ENCODE data around the gene GALM.

Gene GALM

DNA sequence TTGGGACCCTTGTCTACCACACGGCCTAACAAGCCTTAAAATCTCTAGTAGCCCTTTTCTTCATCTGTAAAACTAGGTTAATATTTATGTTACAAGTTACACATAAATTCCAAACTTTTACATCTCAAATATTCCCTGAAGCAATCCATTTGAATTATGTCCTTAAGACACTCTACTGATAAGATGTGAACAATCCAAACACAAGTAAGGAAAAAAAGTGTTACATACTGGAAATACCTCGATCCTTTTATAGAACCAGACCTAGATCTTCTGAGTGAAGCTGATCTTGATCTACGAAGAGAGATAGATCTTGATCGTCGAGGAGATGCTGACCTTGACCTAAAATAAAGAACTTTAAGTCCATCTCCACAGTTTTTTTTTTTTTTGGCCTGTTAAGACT, 81.9 kb downstream of the GALM start:
- Histone ChIP-seq H3K4me3 (ENCODE audit: low read depth, low read length) (no peak overlapping the region), H3K36me3 (ENCODE audit: control insufficient read depth in 2 of 2, insufficient read depth in 1 of 2, low read length in 2 of 2) (peaks cover 46 to 76% of the 10 kb centered on the region in 2 experiments), H3K4me1 (ENCODE audit: control insufficient read depth, insufficient read depth, low read length) (peaks cover 5% of the 10 kb centered on the region; the same call in 1 of the 2 replicates), H3K9me3 (ENCODE audit: control insufficient read depth, insufficient read depth, low read depth, low read length) (no peaks in the 10 kb centered on the region), H3K27ac (ENCODE audit: extremely low read depth, low read depth, low read length) (no peak overlapping the region)
- TF ChIP-seq, protein P1, sequence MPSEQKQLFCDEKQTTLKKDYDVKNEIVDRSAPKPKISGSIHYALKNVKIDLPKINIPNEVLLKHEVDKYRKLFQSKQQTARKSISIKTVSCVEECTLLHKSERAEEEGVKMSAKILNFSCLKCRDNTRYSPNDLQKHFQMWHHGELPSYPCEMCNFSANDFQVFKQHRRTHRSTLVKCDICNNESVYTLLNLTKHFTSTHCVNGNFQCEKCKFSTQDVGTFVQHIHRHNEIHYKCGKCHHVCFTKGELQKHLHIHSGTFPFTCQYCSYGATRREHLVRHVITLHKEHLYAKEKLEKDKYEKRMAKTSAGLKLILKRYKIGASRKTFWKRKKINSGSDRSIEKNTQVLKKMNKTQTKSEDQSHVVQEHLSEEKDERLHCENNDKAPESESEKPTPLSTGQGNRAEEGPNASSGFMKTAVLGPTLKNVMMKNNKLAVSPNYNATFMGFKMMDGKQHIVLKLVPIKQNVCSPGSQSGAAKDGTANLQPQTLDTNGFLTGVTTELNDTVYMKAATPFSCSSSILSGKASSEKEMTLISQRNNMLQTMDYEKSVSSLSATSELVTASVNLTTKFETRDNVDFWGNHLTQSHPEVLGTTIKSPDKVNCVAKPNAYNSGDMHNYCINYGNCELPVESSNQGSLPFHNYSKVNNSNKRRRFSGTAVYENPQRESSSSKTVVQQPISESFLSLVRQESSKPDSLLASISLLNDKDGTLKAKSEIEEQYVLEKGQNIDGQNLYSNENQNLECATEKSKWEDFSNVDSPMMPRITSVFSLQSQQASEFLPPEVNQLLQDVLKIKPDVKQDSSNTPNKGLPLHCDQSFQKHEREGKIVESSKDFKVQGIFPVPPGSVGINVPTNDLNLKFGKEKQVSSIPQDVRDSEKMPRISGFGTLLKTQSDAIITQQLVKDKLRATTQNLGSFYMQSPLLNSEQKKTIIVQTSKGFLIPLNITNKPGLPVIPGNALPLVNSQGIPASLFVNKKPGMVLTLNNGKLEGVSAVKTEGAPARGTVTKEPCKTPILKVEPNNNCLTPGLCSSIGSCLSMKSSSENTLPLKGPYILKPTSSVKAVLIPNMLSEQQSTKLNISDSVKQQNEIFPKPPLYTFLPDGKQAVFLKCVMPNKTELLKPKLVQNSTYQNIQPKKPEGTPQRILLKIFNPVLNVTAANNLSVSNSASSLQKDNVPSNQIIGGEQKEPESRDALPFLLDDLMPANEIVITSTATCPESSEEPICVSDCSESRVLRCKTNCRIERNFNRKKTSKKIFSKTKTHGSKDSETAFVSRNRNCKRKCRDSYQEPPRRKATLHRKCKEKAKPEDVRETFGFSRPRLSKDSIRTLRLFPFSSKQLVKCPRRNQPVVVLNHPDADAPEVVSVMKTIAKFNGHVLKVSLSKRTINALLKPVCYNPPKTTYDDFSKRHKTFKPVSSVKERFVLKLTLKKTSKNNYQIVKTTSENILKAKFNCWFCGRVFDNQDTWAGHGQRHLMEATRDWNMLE (tag by site-specific recombination; conservative IDR thresholded peaks at IDR 0.05; ENCODE audit: low read depth) = no peak
- TF ChIP-seq ZBTB21 (tag by site-specific recombination; IDR thresholded peaks at IDR 0.05) (no peak), ZNF404 (tag by site-specific recombination; IDR thresholded peaks at IDR 0.05) (no peak), IKZF3 (tag by site-specific recombination; IDR thresholded peaks at IDR 0.05) (no peak), ZNF555 (tag by site-specific recombination; conservative IDR thresholded peaks at IDR 0.05) (no peak), RBAK (tag by site-specific recombination; IDR thresholded peaks at IDR 0.05) (no peak), ZNF670 (tag by site-specific recombination; IDR thresholded peaks at IDR 0.05; ENCODE audit: low read depth) (no peak), ZNF132 (tag by site-specific recombination; IDR thresholded peaks at IDR 0.05; ENCODE audit: borderline replicate concordance) (no peak), ZNF776 (tag by site-specific recombination; IDR thresholded peaks at IDR 0.05; ENCODE audit: borderline replicate concordance) (no peak), KLF16 (tag by site-specific recombination; IDR thresholded peaks at IDR 0.05) (no peak), FEZF1 (tag by site-specific recombination; IDR thresholded peaks at IDR 0.05) (no peak), ZNF473 (tag by site-specific recombination; IDR thresholded peaks at IDR 0.05) (no peak), ZBTB7A (tag by site-specific recombination; IDR thresholded peaks at IDR 0.05; ENCODE audit: low read depth) (no peak), ZNF239 (tag by site-specific recombination; IDR thresholded peaks at IDR 0.05) (no peak)
- TF ChIP-seq, protein P2, sequence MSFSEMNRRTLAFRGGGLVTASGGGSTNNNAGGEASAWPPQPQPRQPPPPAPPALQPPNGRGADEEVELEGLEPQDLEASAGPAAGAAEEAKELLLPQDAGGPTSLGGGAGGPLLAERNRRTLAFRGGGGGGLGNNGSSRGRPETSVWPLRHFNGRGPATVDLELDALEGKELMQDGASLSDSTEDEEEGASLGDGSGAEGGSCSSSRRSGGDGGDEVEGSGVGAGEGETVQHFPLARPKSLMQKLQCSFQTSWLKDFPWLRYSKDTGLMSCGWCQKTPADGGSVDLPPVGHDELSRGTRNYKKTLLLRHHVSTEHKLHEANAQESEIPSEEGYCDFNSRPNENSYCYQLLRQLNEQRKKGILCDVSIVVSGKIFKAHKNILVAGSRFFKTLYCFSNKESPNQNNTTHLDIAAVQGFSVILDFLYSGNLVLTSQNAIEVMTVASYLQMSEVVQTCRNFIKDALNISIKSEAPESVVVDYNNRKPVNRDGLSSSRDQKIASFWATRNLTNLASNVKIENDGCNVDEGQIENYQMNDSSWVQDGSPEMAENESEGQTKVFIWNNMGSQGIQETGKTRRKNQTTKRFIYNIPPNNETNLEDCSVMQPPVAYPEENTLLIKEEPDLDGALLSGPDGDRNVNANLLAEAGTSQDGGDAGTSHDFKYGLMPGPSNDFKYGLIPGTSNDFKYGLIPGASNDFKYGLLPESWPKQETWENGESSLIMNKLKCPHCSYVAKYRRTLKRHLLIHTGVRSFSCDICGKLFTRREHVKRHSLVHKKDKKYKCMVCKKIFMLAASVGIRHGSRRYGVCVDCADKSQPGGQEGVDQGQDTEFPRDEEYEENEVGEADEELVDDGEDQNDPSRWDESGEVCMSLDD (tag by site-specific recombination; IDR thresholded peaks at IDR 0.05) = no peak
- TF ChIP-seq, protein P3, sequence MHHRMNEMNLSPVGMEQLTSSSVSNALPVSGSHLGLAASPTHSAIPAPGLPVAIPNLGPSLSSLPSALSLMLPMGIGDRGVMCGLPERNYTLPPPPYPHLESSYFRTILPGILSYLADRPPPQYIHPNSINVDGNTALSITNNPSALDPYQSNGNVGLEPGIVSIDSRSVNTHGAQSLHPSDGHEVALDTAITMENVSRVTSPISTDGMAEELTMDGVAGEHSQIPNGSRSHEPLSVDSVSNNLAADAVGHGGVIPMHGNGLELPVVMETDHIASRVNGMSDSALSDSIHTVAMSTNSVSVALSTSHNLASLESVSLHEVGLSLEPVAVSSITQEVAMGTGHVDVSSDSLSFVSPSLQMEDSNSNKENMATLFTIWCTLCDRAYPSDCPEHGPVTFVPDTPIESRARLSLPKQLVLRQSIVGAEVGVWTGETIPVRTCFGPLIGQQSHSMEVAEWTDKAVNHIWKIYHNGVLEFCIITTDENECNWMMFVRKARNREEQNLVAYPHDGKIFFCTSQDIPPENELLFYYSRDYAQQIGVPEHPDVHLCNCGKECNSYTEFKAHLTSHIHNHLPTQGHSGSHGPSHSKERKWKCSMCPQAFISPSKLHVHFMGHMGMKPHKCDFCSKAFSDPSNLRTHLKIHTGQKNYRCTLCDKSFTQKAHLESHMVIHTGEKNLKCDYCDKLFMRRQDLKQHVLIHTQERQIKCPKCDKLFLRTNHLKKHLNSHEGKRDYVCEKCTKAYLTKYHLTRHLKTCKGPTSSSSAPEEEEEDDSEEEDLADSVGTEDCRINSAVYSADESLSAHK (tag by site-specific recombination; IDR thresholded peaks at IDR 0.05) = no peak
- TF ChIP-seq, protein P4, sequence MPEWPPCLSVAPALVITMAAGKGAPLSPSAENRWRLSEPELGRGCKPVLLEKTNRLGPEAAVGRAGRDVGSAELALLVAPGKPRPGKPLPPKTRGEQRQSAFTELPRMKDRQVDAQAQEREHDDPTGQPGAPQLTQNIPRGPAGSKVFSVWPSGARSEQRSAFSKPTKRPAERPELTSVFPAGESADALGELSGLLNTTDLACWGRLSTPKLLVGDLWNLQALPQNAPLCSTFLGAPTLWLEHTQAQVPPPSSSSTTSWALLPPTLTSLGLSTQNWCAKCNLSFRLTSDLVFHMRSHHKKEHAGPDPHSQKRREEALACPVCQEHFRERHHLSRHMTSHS (tag by site-specific recombination; IDR thresholded peaks at IDR 0.05) = no peak
- TF ChIP-seq, protein P5, sequence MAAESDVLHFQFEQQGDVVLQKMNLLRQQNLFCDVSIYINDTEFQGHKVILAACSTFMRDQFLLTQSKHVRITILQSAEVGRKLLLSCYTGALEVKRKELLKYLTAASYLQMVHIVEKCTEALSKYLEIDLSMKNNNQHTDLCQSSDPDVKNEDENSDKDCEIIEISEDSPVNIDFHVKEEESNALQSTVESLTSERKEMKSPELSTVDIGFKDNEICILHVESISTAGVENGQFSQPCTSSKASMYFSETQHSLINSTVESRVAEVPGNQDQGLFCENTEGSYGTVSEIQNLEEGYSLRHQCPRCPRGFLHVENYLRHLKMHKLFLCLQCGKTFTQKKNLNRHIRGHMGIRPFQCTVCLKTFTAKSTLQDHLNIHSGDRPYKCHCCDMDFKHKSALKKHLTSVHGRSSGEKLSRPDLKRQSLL (tag by site-specific recombination; IDR thresholded peaks at IDR 0.05) = no peak
- ChIA-PET CTCF (interaction anchor here (0.6 to 1.4 kb wide), 5 partner anchors 8 to 431 kb away, joined by 3 to 5 read pairs (median 3); no protein-coding TSS in a partner anchor), POLR2A (interaction anchor here (0.5 kb wide), 1 partner anchor 87 kb away, joined by 4 read pairs; no protein-coding TSS in a partner anchor)
